ENCODE measurements around the gene IQGAP3. TPM values are rescaled to one million over a fixed set of nuclear protein-coding genes. Genes with fewer than 3 reads are reported as not detected.

The IQGAP3 gene
- total RNA-seq, 1 donor from 2014 or later, result 1.3 TPM

DNA sequence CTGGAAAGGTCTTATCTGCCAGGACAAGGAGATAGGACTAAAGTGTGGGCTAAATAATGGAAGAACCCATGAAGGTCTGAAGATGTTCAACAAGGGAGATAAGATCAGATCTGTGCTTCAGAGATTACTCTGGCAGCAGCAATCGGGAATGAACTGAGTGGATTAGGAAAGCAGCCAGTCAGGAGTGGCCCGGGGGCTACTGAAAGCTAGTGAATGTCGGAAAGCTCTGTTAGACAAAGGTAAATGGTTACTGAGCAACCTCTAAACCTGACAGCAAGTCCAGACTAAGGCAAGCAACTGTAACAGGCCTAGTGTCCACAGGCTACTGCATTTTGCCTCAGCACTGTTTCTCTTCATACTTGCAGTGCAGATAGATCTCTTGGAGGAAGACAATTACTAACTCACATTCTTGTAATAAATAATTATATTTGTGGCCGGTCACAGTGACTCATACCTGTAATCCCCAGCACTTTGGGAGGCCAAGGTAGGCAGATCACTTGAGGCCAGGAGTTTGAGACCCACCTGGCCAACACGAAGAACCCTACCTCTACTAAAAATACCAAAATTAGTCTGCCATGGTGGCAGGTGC lies 12.5 kb downstream of the IQGAP3 start:
- H3K36me3 ChIP-seq, result no peaks in the 10 kb centered on the region
- H3K27ac ChIP-seq, result no peak overlapping the region
- TF ChIP-seq, protein P1, sequence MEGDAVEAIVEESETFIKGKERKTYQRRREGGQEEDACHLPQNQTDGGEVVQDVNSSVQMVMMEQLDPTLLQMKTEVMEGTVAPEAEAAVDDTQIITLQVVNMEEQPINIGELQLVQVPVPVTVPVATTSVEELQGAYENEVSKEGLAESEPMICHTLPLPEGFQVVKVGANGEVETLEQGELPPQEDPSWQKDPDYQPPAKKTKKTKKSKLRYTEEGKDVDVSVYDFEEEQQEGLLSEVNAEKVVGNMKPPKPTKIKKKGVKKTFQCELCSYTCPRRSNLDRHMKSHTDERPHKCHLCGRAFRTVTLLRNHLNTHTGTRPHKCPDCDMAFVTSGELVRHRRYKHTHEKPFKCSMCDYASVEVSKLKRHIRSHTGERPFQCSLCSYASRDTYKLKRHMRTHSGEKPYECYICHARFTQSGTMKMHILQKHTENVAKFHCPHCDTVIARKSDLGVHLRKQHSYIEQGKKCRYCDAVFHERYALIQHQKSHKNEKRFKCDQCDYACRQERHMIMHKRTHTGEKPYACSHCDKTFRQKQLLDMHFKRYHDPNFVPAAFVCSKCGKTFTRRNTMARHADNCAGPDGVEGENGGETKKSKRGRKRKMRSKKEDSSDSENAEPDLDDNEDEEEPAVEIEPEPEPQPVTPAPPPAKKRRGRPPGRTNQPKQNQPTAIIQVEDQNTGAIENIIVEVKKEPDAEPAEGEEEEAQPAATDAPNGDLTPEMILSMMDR (IDR thresholded peaks at IDR 0.05), result no peak
- H3K9me3 ChIP-seq, result no peaks in the 10 kb centered on the region
- no peaks in the 10 kb centered on the region for H3K27me3 ChIP-seq
- no peak for DNase-seq
- intact Hi-C loops (cut with DNase I), result no loop called here
- H3K4me3 ChIP-seq, result no peak overlapping the region
- H3K4me1 ChIP-seq, result no peaks in the 10 kb centered on the region
- ATAC-seq, result no peak

DNA sequence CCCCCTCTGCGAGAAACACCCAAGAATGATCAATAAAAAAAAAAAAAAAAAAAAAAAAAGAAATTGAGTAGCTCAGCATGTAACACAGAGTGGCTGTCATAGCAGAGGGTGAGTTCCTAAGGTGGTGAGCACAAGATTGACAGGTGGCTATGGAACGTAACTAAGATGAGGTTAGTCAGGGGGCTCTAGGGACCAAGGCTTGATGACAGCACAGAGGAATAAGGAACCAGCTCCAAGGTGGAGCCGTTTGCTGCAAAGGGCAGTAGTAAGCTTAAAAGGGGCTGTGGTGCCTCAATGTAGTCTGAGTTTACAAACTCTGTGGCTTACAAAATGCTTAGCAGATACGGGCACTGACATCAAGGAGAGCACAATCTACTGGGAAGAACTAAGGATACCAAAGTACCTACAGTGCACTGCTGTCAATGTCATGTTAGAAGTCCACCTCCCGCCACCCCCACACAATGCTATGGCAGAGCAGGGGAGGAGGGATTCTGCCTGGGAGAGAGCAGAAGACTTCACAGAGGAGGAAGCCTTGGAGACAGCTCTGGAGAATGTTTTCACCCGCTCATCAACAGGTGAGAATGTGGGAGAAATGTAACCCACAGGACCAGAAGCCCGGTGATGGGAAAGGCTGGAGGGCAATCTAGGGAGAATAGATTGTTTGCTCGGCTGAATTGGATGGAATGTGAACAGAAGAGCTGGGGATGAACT lies 13.1 kb downstream of the IQGAP3 start:
- intact Hi-C loops (cut with DNase I), result no loop called here
- no peaks in the 10 kb centered on the region for H3K4me1 ChIP-seq
- ATAC-seq (no peak), DNase-seq (no peak)
- TF ChIP-seq, protein P1 (IDR thresholded peaks at IDR 0.05), result no peak
- no peaks in the 10 kb centered on the region for H3K36me3 ChIP-seq
- H3K27me3 ChIP-seq, result no peaks in the 10 kb centered on the region
- H3K27ac ChIP-seq, result no peak overlapping the region
- no peaks in the 10 kb centered on the region for H3K9me3 ChIP-seq
- no peak overlapping the region for H3K4me3 ChIP-seq

DNA sequence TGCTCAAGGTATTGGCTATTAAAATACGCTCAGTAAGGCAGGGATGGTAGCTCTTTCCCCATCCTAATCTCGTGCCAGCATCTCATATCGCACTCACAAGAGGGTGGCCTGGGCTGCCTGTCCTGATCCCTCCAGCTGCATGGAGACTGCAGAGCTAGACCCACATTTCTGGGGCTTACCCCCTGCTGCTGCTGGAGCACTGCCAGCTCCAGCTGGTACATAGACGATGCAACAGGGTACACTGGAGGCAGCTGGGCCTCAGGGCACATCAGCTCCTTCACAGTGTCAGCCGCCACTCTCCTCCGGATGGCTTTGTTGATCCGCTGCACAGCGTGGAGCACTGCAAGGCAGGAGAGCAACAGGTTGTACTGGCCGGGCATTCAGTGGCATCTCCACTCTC lies 16.0 kb downstream of the IQGAP3 start:
- Histone ChIP-seq H3K4me3 (no peak overlapping the region), H3K4me1 (no peaks in the 10 kb centered on the region), H3K27me3 (no peaks in the 10 kb centered on the region), H3K9me3 (no peaks in the 10 kb centered on the region), H3K36me3 (no peaks in the 10 kb centered on the region), H3K27ac (no peak overlapping the region)
- DNase-seq, result no peak
- TF ChIP-seq, protein P1 (IDR thresholded peaks at IDR 0.05), result no peak
- intact Hi-C loops (cut with DNase I), result no loop called here
- no peak for ATAC-seq

DNA sequence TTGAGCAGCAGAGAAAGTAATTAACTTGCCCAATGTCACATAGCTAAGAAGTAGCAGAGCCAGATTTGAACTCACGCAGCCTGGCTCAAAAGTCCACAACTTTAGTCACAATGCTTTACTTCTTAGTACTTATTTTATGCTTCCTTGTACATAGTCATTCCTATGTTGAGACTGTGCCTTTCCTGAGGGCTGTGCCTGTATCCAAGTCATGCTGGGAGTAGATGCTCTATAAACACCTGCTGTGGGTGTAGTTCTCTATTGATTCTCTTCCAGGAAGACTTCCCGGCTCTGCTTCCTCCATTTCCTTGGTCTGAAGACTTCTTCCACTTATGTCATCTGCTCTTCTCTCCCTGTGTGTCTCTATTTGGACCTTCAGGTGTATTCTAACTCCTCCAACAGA lies 16.6 kb downstream of the IQGAP3 start:
- Histone ChIP-seq H3K36me3 (no peaks in the 10 kb centered on the region), H3K27me3 (no peaks in the 10 kb centered on the region), H3K4me1 (no peaks in the 10 kb centered on the region), H3K9me3 (no peaks in the 10 kb centered on the region), H3K27ac (no peak overlapping the region), H3K4me3 (no peak overlapping the region)
- intact Hi-C loops (cut with DNase I), result no loop called here
- no peak for DNase-seq
- no peak for ATAC-seq
- TF ChIP-seq, protein P1 (IDR thresholded peaks at IDR 0.05), result no peak

DNA sequence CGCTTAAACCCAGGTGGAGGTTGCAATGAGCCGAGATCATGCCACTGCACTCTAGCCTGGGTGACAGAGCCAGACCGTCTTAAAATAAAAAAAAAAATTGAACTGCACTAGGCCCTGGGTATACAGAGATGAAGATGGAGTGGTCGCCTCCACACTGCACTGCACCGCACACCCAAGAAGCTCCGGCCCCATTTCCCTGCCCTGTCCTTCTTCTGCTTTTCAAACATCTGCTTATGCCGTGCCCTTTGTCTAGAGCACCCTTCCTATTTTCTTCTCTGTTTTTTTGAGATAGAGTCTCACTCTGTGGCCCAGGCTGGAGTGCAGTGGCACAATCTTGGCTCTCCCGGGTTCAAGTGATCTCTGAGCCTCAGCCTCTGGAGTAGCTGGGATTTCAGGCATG lies 17.4 kb downstream of the IQGAP3 start:
- Histone ChIP-seq H3K9me3 (no peaks in the 10 kb centered on the region), H3K27me3 (no peaks in the 10 kb centered on the region), H3K4me1 (no peaks in the 10 kb centered on the region), H3K4me3 (no peak overlapping the region), H3K27ac (no peak overlapping the region), H3K36me3 (no peaks in the 10 kb centered on the region)
- TF ChIP-seq, protein P1 (IDR thresholded peaks at IDR 0.05), result no peak
- ATAC-seq, result no peak
- intact Hi-C loops (cut with DNase I), result no loop called here
- no peak for DNase-seq

All from upper lobe of right lung (tissue), 1 donor.